Neuron (in vitro differentiated cells): ENCODE measurements around the gene RAP1B.

ENCODE experiments used
- H2AFZ ChIP-seq: one replicate; pipeline ENCODE4 v1.6.1; 2013; ENCODE audit warnings: low read depth, mild to moderate bottlenecking, inconsistent platforms, low read length, moderate library complexity
- H3K27me3 ChIP-seq: one replicate; pipeline ENCODE4 v1.6.1; 2013; ENCODE audit warnings: low read length; ENCODE audit not compliant: insufficient read depth
- H3K36me3 ChIP-seq: one replicate; pipeline ENCODE4 v1.6.1; 2013; ENCODE audit warnings: low read length; ENCODE audit not compliant: insufficient read depth
- H3K4me1 ChIP-seq: one replicate; pipeline ENCODE4 v1.6.1; 2013; ENCODE audit warnings: low read length; ENCODE audit not compliant: insufficient read depth
- H3K4me3 ChIP-seq: 2 replicates; pipeline ENCODE4 v1.5.1; 2013; ENCODE audit warnings: mild to moderate bottlenecking, low read length, moderate library complexity
- H3K9me3 ChIP-seq: one replicate; pipeline ENCODE4 v1.6.1; 2013; ENCODE audit warnings: low read length

RAP1B gene

GRCh38 chr12:68614105-68614679 is 3.5 kb downstream of the RAP1B start:
- peaks cover 15% of the 10 kb centered on the region for H3K4me1 ChIP-seq
- H2AFZ ChIP-seq: no peak overlapping the region
- H3K27me3 ChIP-seq: no peaks in the 10 kb centered on the region
- H3K36me3 ChIP-seq: peaks cover 6% of the 10 kb centered on the region
- H3K4me3 ChIP-seq: no peak overlapping the region
- no peaks in the 10 kb centered on the region for H3K9me3 ChIP-seq

- Histone ChIP-seq H3K4me1 (peaks cover 15% of the 10 kb centered on the region), H2AFZ (no peak overlapping the region), H3K36me3 (peaks cover 6% of the 10 kb centered on the region), H3K9me3 (no peaks in the 10 kb centered on the region), H3K27me3 (no peaks in the 10 kb centered on the region), H3K4me3 (no peak overlapping the region)
Measured at GRCh38 chr12:68614769-68615168, 4.1 kb downstream of the RAP1B start.

- no peaks in the 10 kb centered on the region for H3K27me3 ChIP-seq
- no peak overlapping the region for H3K4me3 ChIP-seq
- H3K36me3 ChIP-seq: peaks cover 6% of the 10 kb centered on the region
- peaks cover 6% of the 10 kb centered on the region for H3K4me1 ChIP-seq
- no peak overlapping the region for H2AFZ ChIP-seq
- H3K9me3 ChIP-seq: no peaks in the 10 kb centered on the region
Measured at GRCh38 chr12:68617160-68617926, 6.6 kb downstream of the RAP1B start.

GRCh38 chr12:68619541-68619940 is 8.8 kb downstream of the RAP1B start:
- H2AFZ ChIP-seq: no peak overlapping the region
- no peak overlapping the region for H3K4me3 ChIP-seq
- no peaks in the 10 kb centered on the region for H3K4me1 ChIP-seq
- no peaks in the 10 kb centered on the region for H3K27me3 ChIP-seq
- peaks cover under 1% of the 10 kb centered on the region for H3K36me3 ChIP-seq
- H3K9me3 ChIP-seq: no peaks in the 10 kb centered on the region

- no peaks in the 10 kb centered on the region for H3K4me1 ChIP-seq
- H3K4me3 ChIP-seq: no peak overlapping the region
- peaks cover 8% of the 10 kb centered on the region for H3K36me3 ChIP-seq
- H2AFZ ChIP-seq: no peak overlapping the region
- peaks cover 3% of the 10 kb centered on the region for H3K9me3 ChIP-seq
- H3K27me3 ChIP-seq: no peaks in the 10 kb centered on the region
Measured at GRCh38 chr12:68620519-68621471, 10.1 kb downstream of the RAP1B start.

GRCh38 chr12:68621472-68622081 is 10.9 kb downstream of the RAP1B start:
- Histone ChIP-seq H3K27me3 (no peaks in the 10 kb centered on the region), H3K9me3 (peaks cover 3% of the 10 kb centered on the region), H3K4me1 (no peaks in the 10 kb centered on the region), H2AFZ (no peak overlapping the region), H3K36me3 (peaks cover 11% of the 10 kb centered on the region), H3K4me3 (no peak overlapping the region)

- peaks cover 17% of the 10 kb centered on the region for H3K36me3 ChIP-seq
- H3K27me3 ChIP-seq: no peaks in the 10 kb centered on the region
- no peak overlapping the region for H2AFZ ChIP-seq
- peaks cover 7% of the 10 kb centered on the region for H3K9me3 ChIP-seq
- H3K4me3 ChIP-seq: no peak overlapping the region
- H3K4me1 ChIP-seq: no peaks in the 10 kb centered on the region
Measured at GRCh38 chr12:68622250-68622649, 11.6 kb downstream of the RAP1B start.

- peaks cover 10% of the 10 kb centered on the region for H3K9me3 ChIP-seq
- no peaks in the 10 kb centered on the region for H3K27me3 ChIP-seq
- no peaks in the 10 kb centered on the region for H3K4me1 ChIP-seq
- no peak overlapping the region for H2AFZ ChIP-seq
- H3K4me3 ChIP-seq: no peak overlapping the region
- peaks cover 17% of the 10 kb centered on the region for H3K36me3 ChIP-seq
Measured at GRCh38 chr12:68623059-68623458, 12.4 kb downstream of the RAP1B start.

- Histone ChIP-seq H3K4me3 (no peak overlapping the region), H3K36me3 (peaks cover 17% of the 10 kb centered on the region), H3K4me1 (no peaks in the 10 kb centered on the region), H2AFZ (no peak overlapping the region), H3K27me3 (no peaks in the 10 kb centered on the region), H3K9me3 (peaks cover 11% of the 10 kb centered on the region)
Measured at GRCh38 chr12:68623984-68624383, 13.3 kb downstream of the RAP1B start.

- Histone ChIP-seq H3K36me3 (peaks cover 17% of the 10 kb centered on the region), H3K4me1 (no peaks in the 10 kb centered on the region), H3K4me3 (no peak overlapping the region), H3K27me3 (no peaks in the 10 kb centered on the region), H3K9me3 (peaks cover 11% of the 10 kb centered on the region), H2AFZ (no peak overlapping the region)
Measured at GRCh38 chr12:68624933-68625332, 14.2 kb downstream of the RAP1B start.

GRCh38 chr12:68627673-68628319 is 17.1 kb downstream of the RAP1B start:
- H3K9me3 ChIP-seq: peaks cover 11% of the 10 kb centered on the region
- no peak overlapping the region for H3K4me3 ChIP-seq
- H3K27me3 ChIP-seq: no peaks in the 10 kb centered on the region
- peaks cover 17% of the 10 kb centered on the region for H3K36me3 ChIP-seq
- no peaks in the 10 kb centered on the region for H3K4me1 ChIP-seq
- H2AFZ ChIP-seq: no peak overlapping the region

GRCh38 chr12:68628698-68629097 is 18.0 kb downstream of the RAP1B start:
- H3K27me3 ChIP-seq: no peaks in the 10 kb centered on the region
- peaks cover 11% of the 10 kb centered on the region for H3K9me3 ChIP-seq
- peaks cover 17% of the 10 kb centered on the region for H3K36me3 ChIP-seq
- H3K4me3 ChIP-seq: no peak overlapping the region
- no peak overlapping the region for H2AFZ ChIP-seq
- H3K4me1 ChIP-seq: no peaks in the 10 kb centered on the region
